Spleen (tissue), 7 donors: ENCODE results near the gene C1orf232.

Experiments
- POLR2A ChIP-seq, 3 donors: fragments of 450-650 bp; IDR thresholded peaks; one replicate each; pipeline ENCODE4 v1.5.1; 2017; ENCODE audit warnings: antibody characterized with exemption in 3 of 3, mild to moderate bottlenecking in 1 of 3
- POLR2AphosphoS5 ChIP-seq, 3 donors: sonication (generic); formaldehyde crosslinking; IDR thresholded peaks; one replicate each; pipeline ENCODE4 v1.5.1; 2017; ENCODE audit warnings: antibody characterized with exemption in 3 of 3
- TF ChIP-seq, protein P1 (sequence below), 11 experiments: fragments of 200-600 bp in 7 of 11; fragments of 450-650 bp in 4 of 11; sonication (generic) in 4 of 11; IDR thresholded peaks in 8 of 11; conservative IDR thresholded peaks in 3 of 11; 1 replicate in 7 of 11; 2 replicates in 4 of 11; pipeline versions ENCODE4 v1.4.0 to v1.8.0; 2016 to 2021; ENCODE audit warnings: antibody characterized with exemption in 11 of 11, inconsistent platforms in 4 of 11, mild to moderate bottlenecking in 1 of 11
- donor health status: DM: no; HTN: no; CAD: no; lungs with moderate emphysema.
- donor health status: DM: no; HTN: no; CAD: no.
- donor health status: DM: no; HTN: no; CAD: no.

GRCh38 chr1:26166719-26167281, 2.0 kb downstream of the C1orf232 start:
- TF ChIP-seq POLR2A (IDR thresholded peaks at IDR 0.05) = no peak
- TF ChIP-seq, protein P1, sequence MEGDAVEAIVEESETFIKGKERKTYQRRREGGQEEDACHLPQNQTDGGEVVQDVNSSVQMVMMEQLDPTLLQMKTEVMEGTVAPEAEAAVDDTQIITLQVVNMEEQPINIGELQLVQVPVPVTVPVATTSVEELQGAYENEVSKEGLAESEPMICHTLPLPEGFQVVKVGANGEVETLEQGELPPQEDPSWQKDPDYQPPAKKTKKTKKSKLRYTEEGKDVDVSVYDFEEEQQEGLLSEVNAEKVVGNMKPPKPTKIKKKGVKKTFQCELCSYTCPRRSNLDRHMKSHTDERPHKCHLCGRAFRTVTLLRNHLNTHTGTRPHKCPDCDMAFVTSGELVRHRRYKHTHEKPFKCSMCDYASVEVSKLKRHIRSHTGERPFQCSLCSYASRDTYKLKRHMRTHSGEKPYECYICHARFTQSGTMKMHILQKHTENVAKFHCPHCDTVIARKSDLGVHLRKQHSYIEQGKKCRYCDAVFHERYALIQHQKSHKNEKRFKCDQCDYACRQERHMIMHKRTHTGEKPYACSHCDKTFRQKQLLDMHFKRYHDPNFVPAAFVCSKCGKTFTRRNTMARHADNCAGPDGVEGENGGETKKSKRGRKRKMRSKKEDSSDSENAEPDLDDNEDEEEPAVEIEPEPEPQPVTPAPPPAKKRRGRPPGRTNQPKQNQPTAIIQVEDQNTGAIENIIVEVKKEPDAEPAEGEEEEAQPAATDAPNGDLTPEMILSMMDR (IDR thresholded peaks at IDR 0.05 in 8 of 11, conservative IDR thresholded peaks at IDR 0.05 in 3 of 11) = no peak
- no peak for TF ChIP-seq POLR2AphosphoS5 (IDR thresholded peaks at IDR 0.05)
